22Rv1 (cell line): Measurements from ENCODE around the gene PLEKHA4.

ENCODE experiments used
- CTCF ChIP-seq: fragments of 450-650 bp; IDR thresholded peaks from 2 replicates; pipeline ENCODE4 v1.5.1; 2017; ENCODE audit warnings: mild to moderate bottlenecking
- ZFX ChIP-seq: fragments of 450-650 bp; IDR thresholded peaks from 2 replicates; pipeline ENCODE4 v1.6.1; 2017; ENCODE audit warnings: antibody characterized with exemption, borderline replicate concordance

GRCh38 chr19:48859711-48860572 is 8.5 kb downstream of the PLEKHA4 start:
- TF ChIP-seq CTCF (no peak), ZFX (no peak)
